ENCODE results near the gene KLHL29.

DNA sequence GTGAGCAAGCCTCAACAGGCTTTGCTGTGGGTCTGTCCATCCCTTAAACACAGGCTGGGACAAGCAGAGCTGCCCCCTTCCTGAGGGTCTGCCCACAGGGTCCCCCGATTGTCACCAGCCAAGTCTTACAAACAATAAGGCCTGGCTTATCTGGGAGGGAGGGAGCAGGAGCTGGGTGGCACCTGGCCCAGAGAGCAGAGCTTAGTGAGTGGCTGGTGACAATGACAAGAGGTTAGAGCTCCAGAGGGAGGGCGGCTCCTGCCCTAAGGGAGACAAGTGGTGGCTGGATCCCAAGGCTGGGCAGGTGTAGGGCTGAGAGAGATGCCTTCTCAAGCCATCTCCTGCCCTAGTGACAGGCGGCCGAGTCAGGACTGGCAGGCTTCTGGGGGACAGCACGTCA, 125.5 kb downstream of the KLHL29 start:
- TF ChIP-seq CTCF (conservative IDR thresholded peaks at IDR 0.05; ENCODE audit: low read length) (no peak), EZH2phosphoT487 (IDR thresholded peaks at IDR 0.05; ENCODE audit: borderline replicate concordance) (no peak)

Data from Loucy (cell line).